Gastroesophageal sphincter (tissue), 4 donors: ENCODE measurements around the gene THADA. TPM values are rescaled to one million over a fixed set of nuclear protein-coding genes. Genes with fewer than 3 reads are reported as not detected.

Experiments
- ATAC-seq: fragments of 150-250 bp; one replicate; pipeline ENCODE4 v1.9.1; 2016; ENCODE audit warnings: mild to moderate bottlenecking, moderate library complexity
- H3K27ac ChIP-seq, 4 donors: fragments of 200-600 bp; sonication (generic) in 3 of 4; 1 replicate in 3 of 4; 2 replicates in 1 of 4; pipeline ENCODE4 v1.5.1; 2016 to 2019
- H3K27me3 ChIP-seq: fragments of 200-600 bp; sonication (generic); one replicate; pipeline ENCODE4 v1.5.1; 2019
- H3K36me3 ChIP-seq, 2 donors: fragments of 200-600 bp; sonication (generic); one replicate each; pipeline ENCODE4 v1.5.1; 2019; ENCODE audit warnings: control low read depth in 1 of 2
- H3K4me1 ChIP-seq, 3 donors: fragments of 200-600 bp; sonication (generic); 1 replicate in 2 of 3; 2 replicates in 1 of 3; pipeline ENCODE4 v1.5.1; 2016 to 2019; ENCODE audit warnings: control low read depth in 2 of 3
- H3K4me3 ChIP-seq, 2 donors: fragments of 200-600 bp; sonication (generic); one replicate each; pipeline ENCODE4 v1.5.1; 2019; ENCODE audit warnings: mild to moderate bottlenecking in 1 of 2, moderate library complexity in 1 of 2
- H3K9me3 ChIP-seq, 3 donors: fragments of 200-600 bp; sonication (generic); one replicate each; pipeline ENCODE4 v1.5.1; 2017 to 2019; ENCODE audit warnings: control low read depth in 2 of 3
- EP300 ChIP-seq: sonication (generic); formaldehyde crosslinking; IDR thresholded peaks from one replicate; pipeline ENCODE4 v1.6.1; 2017; ENCODE audit warnings: antibody characterized with exemption, mild to moderate bottlenecking
- POLR2A ChIP-seq, 2 donors: fragments of 450-650 bp; IDR thresholded peaks; one replicate each; pipeline ENCODE4 v1.6.1; 2017; ENCODE audit warnings: antibody characterized with exemption in 2 of 2, mild to moderate bottlenecking in 2 of 2, moderate library complexity in 1 of 2
- POLR2AphosphoS5 ChIP-seq: sonication (generic); formaldehyde crosslinking; IDR thresholded peaks from one replicate; pipeline ENCODE4 v1.6.1; 2017; ENCODE audit warnings: antibody characterized with exemption
- WGBS, 2 donors: methylation state at CpG; one replicate each; pipeline ENCODE4 v1.1.5; 2018; ENCODE audit warnings: low coverage in 1 of 2; 5-methylcytosine and 5-hydroxymethylcytosine counted together
- total RNA-seq, 4 donors: library from RNA; depleted of rRNA; stranded (reverse); fragments of >200 nt; gene quantifications; one replicate each; pipeline ENCODE4 v1.1.0, GENCODE V29; 2016
- TF ChIP-seq, protein P1 (sequence below), 4 experiments: fragments of 200-600 bp in 2 of 4; fragments of 450-650 bp in 2 of 4; sonication (generic) in 1 of 4; IDR thresholded peaks; one replicate each; pipeline ENCODE4 v1.5.1; 2017 to 2019; ENCODE audit warnings: antibody characterized with exemption in 4 of 4, mild to moderate bottlenecking in 2 of 4, moderate library complexity in 2 of 4

Gene THADA
- total RNA-seq, 4 donors from 2014 or later = 19.7 to 34.4 (median 22.3) TPM

DNA sequence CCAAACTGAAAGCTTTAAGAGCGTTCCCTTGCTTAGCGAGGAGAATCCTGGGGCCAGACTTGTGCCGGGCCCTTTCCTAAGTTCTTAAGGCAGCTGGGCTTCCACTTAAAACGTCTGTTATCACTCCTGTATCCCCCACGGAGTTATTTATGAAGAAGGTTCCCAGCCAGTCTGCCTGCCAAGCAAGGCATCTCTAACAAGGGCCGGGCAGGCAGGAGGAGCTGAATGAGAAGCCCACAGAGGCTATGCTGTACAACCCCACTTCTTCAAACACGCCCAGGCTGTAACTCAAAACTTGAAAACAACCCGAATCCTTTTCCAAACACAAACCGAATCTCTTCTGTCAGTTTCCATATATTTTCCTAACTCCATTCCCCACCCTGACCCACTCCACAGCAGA is 330.4 kb downstream of the THADA start:
- no peak for ATAC-seq
- H3K27ac ChIP-seq = peak overlapping the region; percentile 24 to 88 (median 80)
- H3K4me1 ChIP-seq = peaks cover 5 to 78% (median 39%) of the 10 kb centered on the region in 3 donors
- peak overlapping the region in 1 of 2 donors; percentile 10 for H3K4me3 ChIP-seq
- no peaks in the 10 kb centered on the region for H3K27me3 ChIP-seq
- WGBS, 2 donors = 18 to 50% methylated on average over 2 to 9 of the region's 9 CpGs
- H3K36me3 ChIP-seq = no peaks in the 10 kb centered on the region
- TF ChIP-seq POLR2AphosphoS5 = no peak
- TF ChIP-seq POLR2A (IDR thresholded peaks at IDR 0.05) = no peak
- no peak for TF ChIP-seq EP300
- TF ChIP-seq, protein P1, sequence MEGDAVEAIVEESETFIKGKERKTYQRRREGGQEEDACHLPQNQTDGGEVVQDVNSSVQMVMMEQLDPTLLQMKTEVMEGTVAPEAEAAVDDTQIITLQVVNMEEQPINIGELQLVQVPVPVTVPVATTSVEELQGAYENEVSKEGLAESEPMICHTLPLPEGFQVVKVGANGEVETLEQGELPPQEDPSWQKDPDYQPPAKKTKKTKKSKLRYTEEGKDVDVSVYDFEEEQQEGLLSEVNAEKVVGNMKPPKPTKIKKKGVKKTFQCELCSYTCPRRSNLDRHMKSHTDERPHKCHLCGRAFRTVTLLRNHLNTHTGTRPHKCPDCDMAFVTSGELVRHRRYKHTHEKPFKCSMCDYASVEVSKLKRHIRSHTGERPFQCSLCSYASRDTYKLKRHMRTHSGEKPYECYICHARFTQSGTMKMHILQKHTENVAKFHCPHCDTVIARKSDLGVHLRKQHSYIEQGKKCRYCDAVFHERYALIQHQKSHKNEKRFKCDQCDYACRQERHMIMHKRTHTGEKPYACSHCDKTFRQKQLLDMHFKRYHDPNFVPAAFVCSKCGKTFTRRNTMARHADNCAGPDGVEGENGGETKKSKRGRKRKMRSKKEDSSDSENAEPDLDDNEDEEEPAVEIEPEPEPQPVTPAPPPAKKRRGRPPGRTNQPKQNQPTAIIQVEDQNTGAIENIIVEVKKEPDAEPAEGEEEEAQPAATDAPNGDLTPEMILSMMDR (IDR thresholded peaks at IDR 0.05) = no peak
- no peaks in the 10 kb centered on the region for H3K9me3 ChIP-seq

DNA sequence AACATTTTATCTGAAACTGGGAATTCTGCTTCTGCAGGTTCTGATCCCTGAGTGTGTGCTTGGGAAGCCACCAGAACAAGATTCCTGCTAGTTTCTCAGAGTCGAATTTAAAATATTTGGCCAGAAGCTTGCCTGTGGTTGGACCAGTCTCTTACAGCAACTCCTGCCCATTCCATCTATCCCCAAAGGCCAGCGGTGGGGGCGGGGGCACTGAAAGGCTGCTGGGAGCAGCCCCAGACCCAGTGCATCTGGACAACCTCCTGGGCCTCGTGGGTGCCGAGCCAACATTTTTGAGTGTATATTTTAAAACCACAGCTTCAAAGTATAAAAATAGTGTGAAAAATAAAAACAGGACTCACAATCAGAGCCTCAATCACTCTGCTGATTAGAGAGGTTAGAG is 330.8 kb downstream of the THADA start:
- Histone ChIP-seq H3K27me3 (no peaks in the 10 kb centered on the region), H3K9me3 (no peaks in the 10 kb centered on the region), H3K27ac (peak overlapping the region; percentile 24 to 88 (median 80)), H3K36me3 (no peaks in the 10 kb centered on the region), H3K4me1 (peaks cover 1 to 74% (median 35%) of the 10 kb centered on the region in 3 donors), H3K4me3 (peak overlapping the region in 1 of 2 donors; percentile 10)
- WGBS, 2 donors = 21 to 30% methylated on average over 2 to 3 of the region's 5 CpGs
- no peak for TF ChIP-seq POLR2AphosphoS5
- no peak for TF ChIP-seq EP300
- TF ChIP-seq POLR2A (IDR thresholded peaks at IDR 0.05) = no peak
- ATAC-seq = no peak

DNA sequence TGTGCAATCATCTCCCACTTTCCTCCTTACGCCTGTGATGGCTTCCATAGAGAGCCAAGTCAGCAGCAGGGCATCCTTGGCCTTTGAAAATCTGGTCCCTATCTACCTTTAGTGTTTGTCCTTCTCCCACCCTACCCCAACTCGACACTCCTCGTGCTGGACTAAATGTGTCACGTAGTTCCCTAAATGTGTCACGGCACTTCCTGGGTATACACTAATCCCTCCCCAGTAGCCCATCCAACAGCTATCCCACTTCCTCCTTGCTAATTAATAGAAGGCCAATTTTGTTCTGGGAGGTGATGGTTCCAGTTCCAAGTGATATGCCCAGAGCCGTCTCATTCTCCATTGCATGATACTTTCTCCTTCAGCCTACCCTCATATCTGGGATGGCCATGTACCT is 332.9 kb downstream of the THADA start:
- Histone ChIP-seq H3K4me3 (no peak overlapping the region), H3K9me3 (no peaks in the 10 kb centered on the region), H3K36me3 (no peaks in the 10 kb centered on the region), H3K4me1 (peaks cover 0 to 71% (median 14%) of the 10 kb centered on the region in 3 donors), H3K27me3 (no peaks in the 10 kb centered on the region), H3K27ac (no peak overlapping the region)
- 88 to 93% methylated on average over 6 of the region's 6 CpGs for WGBS, 2 donors
- ATAC-seq = no peak
- no peak for TF ChIP-seq EP300
- no peak for TF ChIP-seq POLR2A (IDR thresholded peaks at IDR 0.05)

DNA sequence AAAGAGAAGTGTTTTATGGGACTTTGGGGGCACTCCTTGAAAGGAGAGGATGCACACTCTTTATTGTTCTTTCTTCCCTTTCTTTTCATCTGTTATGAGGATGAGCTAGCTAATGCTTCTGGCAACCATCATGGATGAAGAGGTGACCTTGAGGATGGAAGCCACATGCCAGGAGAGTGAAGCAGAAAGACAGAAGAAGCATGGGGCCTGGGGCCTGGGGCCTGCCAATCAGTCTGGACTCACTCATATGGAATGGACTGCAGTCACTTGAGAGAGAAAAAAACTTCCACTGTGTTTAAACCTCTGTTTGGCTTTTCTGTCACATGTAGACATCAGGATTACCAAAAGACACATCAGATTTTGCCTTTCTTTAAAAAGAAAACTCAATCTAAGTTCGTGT is 333.6 kb downstream of the THADA start:
- Histone ChIP-seq H3K4me3 (no peak overlapping the region), H3K27me3 (no peaks in the 10 kb centered on the region), H3K36me3 (no peaks in the 10 kb centered on the region), H3K4me1 (peaks cover 0 to 71% (median 12%) of the 10 kb centered on the region in 3 donors), H3K9me3 (no peaks in the 10 kb centered on the region), H3K27ac (no peak overlapping the region)
- 44 to 85% methylated on average over 1 of the region's 1 CpG for whole genome bisulfite sequencing, 2 donors
- ATAC-seq = no peak
- TF ChIP-seq EP300 (no peak), POLR2AphosphoS5 (no peak), POLR2A (IDR thresholded peaks at IDR 0.05) (no peak)
- TF ChIP-seq, protein P1 (IDR thresholded peaks at IDR 0.05) = no peak

DNA sequence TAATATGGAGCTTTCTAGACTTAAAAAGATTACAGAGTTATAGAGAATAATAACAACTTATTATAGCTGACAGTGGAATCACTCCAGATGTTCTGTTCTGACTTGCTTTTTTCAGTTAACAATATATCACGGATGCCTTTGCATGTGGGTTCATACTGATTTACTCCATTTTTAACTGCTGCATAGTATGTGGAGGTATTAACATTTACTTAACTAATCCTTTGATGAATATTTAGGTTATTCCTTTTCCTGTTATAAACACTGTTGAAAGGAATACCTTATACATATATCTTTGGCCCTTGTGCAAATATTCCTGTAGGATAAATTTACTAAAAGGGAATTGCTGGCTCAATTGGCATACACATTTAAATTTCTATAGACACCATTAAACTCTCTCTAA is 336.3 kb downstream of the THADA start:
- 83 to 92% methylated on average over 1 of the region's 1 CpG for WGBS, 2 donors

More for the DNA sequence above, 336.3 kb downstream of the THADA start:
- H3K27ac ChIP-seq = no peak overlapping the region
- peaks cover 0 to 61% (median 8%) of the 10 kb centered on the region in 3 donors for H3K4me1 ChIP-seq
- H3K27me3 ChIP-seq = no peaks in the 10 kb centered on the region
- H3K4me3 ChIP-seq = no peak overlapping the region
- ATAC-seq = no peak
- H3K9me3 ChIP-seq = no peaks in the 10 kb centered on the region
- H3K36me3 ChIP-seq = peaks cover 0 to 3% of the 10 kb centered on the region in 2 donors
- TF ChIP-seq POLR2A (IDR thresholded peaks at IDR 0.05) (no peak), POLR2AphosphoS5 (no peak), EP300 (no peak)
- TF ChIP-seq, protein P1 (IDR thresholded peaks at IDR 0.05) = no peak
